SKM-1 (cell line): ENCODE results near the gene GGT5.
A peak's percentile ranks its signal among the peaks of the same experiment; 100 is the strongest.
"Not testable (repeated sequence)": the region's sequence is repeated elsewhere in the genome, so short reads cannot be mapped to it uniquely, and the experiment has no call there.

ENCODE experiments used
- DNase-seq: peaks from one replicate; lab custom pipeline; 2025; ENCODE audit not compliant: unreplicated experiment; lab: John Stamatoyannopoulos, UW

GGT5 gene, protein sequence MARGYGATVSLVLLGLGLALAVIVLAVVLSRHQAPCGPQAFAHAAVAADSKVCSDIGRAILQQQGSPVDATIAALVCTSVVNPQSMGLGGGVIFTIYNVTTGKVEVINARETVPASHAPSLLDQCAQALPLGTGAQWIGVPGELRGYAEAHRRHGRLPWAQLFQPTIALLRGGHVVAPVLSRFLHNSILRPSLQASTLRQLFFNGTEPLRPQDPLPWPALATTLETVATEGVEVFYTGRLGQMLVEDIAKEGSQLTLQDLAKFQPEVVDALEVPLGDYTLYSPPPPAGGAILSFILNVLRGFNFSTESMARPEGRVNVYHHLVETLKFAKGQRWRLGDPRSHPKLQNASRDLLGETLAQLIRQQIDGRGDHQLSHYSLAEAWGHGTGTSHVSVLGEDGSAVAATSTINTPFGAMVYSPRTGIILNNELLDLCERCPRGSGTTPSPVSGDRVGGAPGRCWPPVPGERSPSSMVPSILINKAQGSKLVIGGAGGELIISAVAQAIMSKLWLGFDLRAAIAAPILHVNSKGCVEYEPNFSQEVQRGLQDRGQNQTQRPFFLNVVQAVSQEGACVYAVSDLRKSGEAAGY

DNA sequence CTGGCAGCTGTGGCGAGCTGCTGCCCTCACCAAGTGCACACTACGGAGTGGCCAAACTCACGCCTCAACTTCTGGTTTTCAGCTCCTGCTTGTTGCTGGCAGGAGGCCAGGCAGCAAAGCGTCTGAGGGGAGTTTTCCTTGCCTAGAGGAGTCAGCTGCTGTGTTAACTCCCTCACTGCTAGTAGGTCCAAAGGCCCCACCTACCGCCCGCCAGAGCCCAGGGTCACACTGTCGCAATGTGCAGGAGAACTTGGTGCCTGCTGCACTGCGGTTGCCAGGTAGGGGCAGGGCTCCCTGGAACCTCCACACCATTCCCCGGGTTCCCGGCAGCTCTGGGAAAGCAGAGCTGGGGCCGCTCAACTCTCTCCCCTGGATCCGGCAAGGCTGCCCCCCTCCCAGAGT, at the start of gene GGT5:
Gene GGT5 (minus strand): TSS at position 53 of the 402 bp plus-strand sequence. CDS start 357 bp downstream, outside the sequence.
- not testable (repeated sequence) for DNase-seq

DNA sequence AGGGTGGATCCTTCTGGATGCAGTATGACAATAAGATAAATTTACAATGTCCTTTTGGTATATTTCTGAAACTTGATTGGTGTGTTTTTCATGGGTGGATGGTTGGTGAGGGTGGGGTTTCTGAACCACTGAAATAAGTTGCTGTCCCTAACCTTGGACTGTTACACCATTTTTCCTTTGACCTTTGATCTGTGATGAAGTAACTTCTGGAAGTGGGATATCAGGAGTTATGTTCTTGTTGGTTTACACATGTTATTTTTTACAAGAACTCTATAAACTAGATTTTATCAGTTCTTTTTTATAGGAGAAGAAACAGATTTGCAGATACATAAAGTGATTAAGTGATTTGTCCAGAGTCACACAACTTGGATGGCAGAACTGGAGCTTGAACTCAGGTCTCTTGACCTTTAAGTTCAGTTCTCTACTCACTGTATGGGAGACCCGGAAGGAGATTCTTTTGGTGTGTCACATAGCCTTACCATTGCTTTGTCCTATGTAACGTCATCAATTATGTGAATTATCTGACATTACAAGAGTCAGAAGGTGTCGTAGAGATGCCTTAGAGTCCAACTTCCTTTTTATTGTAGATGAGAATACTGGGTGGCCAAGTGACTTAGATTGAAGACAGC, 47.4 kb upstream of the GGT5 start:
- DNase-seq, result not testable (repeated sequence)

DNA sequence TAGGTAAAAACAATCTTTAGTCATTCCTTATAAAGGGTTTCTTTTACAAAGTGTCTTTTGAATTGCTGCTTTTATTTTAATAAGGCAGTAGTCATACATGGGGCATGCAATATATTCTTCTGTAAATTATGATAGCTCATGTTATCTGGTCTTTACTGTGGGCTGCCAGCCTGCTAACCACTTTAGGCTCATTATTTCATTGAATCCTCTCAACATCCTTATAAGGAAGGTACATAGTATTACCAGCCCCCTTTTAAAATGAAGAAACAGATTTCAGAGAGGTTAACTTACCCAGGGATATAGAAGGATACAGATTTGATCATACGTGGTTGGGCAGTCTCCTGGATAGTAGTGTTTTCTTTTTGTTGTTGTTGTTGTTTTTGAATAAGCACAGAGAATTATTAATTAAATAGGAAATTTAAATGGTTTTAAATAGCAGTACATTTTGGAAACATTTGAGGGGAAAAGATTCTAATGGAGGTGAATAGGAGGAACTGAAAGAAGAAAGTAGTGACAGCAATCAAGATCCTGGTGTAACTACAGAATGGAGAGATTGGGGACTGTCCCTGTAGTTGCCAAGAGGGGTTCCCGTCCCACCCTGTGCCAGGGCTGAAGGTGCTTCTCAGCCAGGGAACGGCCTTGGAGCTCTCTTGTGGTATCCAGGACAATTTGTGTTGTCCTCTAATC, 46.8 kb upstream of the GGT5 start:
- no peak for DNase-seq

DNA sequence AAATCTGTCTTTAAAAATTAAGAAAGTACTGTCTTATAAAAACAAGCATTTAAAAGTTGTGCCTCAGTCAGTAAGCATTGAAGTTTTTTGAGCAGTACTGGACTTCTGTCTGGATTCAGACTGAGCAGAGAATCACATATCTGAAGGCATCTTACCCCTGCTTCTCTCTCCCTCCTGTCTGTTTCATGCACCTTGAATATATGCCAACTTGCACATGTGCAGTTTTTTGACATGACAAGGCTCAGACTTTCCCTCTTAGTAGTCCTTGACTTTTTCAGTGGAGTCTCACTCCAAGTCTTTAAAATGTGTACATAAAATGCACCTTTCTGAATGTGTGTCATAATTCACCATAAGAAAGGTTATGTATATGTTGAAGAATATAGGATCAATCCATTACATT, 45.6 kb upstream of the GGT5 start:
- no peak for DNase-seq

DNA sequence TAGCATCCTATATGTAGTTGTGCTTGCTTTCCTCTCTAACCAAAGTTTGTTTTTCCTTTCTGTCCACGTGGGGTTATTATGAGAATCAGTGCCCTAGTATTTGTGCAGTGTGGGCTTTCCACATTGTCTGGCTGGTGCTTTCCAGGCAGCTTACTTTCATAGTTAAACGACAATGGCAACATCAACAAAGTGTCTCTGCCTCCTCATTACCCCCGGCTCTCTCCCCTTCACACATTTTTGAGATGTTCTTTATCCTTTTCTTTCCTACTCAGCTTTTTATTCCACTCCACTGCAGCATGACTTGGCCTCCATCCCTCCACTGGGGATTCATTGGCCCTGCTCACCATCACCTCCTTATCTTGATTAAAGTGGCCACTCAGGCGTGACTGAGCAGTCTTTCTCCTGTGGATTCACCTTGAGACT, 44.9 kb upstream of the GGT5 start:
- no peak for DNase-seq

DNA sequence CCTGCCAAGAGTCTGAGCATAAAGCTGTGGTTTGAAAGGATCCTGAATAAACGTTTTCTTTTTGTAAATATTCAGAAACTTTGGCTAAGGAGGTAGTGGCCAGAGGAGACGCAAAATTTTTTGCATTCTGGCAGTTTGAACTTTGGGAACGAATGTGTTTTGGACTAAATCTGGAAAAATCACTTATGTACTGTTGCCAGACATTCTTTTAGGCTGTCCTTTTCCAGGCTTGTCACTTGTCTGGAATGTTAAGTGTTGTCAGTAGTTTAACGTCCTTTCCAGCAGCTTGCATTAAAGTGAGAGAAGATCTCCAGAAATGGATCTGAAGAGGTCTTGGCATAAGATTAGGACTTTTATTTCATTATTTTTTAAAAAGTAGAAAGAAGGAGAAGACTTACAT, 44.2 kb upstream of the GGT5 start:
- DNase-seq, result no peak

DNA sequence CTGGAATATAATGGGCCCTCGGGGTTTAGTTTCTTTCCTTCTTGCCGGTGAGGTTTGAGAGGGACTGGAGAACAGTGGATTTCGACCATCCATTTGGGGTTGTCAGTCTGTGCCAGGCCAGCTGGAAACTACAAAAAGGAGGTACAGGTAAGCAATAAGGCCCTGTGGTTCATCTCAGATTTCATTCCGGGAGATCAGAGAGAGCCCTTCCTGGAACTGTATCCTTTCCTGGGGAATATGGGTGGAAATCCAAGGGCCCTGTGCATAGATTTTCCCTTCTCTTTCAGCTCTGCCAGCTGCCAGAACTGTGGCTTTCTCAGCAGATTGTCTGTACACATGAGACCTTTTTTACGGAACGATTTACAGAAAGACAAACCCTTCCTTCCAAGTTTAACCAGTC, 42.9 kb upstream of the GGT5 start:
- not testable (repeated sequence) for DNase-seq

DNA sequence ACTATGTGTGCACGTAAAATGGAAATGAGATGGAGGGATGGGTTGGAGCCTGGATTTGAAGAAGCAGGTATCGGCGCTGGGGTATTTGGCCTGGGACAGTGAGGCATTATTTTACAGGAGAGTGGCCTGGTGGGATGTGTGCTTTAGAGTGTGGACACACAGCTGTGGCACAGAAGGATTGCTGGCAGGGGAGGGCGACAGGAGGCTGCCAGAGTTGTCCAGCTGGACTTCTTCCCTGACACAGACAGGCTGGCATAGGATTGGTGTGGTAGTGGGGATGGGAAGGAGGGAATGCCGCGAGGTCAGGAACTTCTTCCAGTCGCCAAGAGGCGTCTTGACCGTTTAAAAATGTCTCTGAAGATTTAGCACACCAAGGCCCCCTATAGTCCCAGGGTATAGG, 42.3 kb upstream of the GGT5 start:
- not testable (repeated sequence) for DNase-seq

DNA sequence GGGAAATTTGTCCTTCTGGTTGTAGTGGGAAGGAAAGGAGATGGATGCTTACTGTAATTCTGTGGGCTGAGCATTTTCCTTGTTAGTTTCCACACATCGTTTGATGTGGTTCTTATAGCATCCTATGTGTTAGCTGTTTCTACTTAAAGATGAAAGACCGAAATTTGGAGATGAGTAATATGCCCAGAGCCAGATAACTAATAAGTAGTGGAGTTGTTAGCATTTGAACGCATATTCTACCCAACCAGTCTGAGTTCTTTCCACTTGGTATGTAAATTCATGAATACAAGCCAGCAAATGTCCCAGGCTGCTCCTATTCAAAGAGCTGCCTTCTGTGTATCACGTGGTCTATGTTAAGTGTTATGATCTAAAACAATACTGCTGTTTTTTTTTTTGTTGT, 40.4 kb upstream of the GGT5 start:
- DNase-seq, result no peak

DNA sequence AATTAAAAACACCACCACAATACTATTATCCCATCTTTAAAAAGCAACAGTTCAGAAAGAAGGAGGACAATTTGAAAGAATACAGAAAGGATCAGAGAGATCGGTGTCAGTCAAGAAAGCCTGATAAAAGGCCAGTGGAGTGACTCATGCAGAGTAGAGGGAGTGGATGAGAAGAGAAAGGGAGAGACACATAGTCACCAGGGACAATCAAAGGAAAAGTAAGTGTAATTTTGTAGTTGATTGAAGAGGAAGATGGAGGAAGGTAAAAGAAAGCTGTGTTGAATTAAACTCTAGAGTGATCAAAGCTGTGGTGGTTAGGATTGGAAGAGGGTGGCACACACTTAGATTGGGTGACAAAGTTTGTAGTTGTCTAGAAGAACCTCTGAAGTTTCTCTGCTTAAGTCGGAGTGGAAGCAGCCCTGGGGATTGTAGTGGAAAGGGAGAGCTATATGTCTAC, 39.9 kb upstream of the GGT5 start:
- no peak for DNase-seq

DNA sequence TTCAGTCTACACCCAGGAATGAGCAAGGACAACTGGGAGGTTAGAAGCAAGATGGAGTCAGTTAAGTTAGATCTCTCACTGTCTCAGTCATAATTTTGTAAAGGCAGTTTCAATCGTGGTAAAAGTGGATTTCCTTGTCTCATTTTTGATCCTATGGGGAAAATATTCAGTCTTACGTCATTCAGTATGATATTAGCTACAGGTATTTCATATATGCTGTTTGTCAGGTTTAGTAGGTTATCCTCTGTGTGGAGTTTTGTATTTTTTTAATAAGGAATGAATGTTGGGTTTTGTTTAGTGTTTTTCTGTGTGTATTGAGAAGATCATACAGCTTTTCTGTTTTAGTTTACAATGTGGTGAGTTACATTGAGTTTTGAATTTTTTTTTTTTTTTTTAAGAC, 37.5 kb upstream of the GGT5 start:
- DNase-seq, result no peak

DNA sequence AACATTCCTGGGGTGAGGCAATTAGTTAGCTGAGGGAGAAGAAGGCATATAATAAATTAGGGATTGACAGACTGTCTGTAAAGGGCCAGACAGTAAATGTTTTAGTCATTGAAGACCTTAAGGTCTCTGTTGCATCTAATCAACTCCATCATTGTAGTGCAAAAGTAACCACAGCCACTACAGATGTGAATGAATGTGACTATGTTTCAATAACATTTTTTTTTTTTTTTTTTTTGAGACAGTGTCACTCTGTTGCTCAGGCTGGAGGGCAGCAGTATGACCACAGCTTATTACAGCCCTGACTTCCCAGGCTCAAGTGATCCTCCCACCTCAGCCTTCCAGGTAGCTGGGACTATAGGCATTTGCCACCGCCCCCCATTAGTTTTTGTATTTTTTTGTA, 35.5 kb upstream of the GGT5 start:
- not testable (repeated sequence) for DNase-seq

DNA sequence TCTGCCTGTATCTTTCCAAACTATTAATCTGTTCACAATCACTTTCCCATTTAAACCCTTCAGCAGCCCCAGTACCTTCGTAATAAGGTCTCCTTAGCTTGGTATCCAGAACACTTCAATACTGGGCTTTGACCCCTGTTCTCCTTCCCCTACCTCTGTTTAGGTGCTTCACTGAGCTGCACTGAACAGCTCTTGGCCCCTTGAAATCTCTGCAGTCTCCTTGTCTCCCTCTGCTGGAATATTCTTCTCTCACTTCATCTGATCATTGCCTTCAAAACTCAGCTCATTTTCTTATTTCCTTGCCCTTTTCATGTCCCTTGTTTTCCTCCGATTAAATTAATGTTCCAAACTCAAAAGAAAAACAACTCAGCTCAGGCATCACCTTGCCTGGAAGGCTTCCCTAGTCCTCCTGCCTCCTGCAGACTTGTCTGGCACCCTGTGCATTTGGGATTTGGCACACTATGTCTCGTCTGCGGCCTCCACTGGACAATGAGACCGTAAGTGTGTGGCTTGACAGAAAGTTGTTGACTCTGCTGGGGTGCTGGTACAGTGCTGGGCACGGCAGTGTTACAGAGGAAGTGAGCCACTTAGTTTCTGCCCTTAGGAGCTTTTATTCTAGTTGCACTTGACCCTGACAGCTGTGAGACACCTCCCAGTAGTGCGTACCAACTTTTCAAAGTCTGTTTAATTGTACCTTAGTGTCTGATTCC, 30.0 kb upstream of the GGT5 start:
- DNase-seq, result not testable (repeated sequence)

DNA sequence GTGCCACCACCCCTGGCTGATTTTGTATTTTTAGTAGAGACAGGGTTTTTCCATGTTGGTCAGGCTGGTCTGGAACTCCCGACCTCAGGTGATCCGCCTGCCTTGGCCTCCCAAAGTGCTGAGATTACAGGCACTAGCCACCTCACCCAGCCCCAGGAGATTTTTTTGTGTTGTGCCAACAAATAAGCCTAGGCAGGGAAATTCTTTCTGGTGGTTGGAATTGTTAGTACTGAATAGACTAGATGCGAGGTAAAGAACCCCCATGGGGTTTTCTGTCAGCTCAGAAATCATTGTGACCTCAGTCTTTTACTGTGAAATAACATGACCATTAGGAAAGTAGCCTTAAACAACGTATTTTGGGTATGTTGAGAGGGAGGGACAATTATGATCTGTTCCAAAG, 29.0 kb upstream of the GGT5 start:
- not testable (repeated sequence) for DNase-seq

DNA sequence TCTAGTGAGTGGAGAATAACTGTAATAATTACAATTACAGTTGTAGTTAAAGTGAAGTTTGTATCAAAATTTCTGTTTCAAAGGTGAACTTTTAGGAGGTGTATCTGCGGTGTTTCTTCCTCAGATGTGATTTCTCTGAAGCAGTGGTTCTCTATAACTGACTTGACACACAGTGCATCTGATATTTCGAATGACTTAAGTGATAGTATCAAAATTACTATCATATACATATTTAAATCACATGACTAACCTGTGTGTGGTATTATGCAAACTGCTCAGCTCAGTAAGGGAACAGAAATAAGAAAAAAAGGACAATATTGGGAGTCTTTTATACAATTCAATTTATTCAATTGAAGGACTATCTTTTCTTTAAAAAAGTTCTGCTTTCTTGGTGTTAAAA, 28.1 kb upstream of the GGT5 start:
- not testable (repeated sequence) for DNase-seq

DNA sequence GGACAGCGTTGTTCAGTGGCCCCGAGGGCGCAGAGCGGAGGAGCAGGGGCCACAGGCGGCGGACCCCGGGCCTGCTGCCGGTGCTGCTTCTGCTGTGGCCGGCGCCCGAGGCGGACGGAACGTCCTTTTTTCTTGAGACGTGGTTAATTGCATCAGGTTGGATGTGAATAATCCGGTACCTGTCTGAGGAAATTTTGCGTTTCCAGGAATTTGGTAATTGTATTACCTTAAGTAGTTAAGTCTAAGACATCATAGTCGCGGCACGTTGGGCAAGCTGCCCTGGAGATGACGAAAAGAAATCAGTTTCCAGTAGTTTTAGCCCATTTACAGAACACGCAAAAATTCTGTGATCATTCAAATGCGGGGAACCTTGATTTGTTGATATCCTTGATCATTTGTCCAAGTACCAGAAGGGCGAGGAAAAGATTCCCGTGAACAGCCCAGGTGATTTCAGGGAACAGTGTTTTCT, 26.5 kb upstream of the GGT5 start:
- DNase-seq, result no peak

DNA sequence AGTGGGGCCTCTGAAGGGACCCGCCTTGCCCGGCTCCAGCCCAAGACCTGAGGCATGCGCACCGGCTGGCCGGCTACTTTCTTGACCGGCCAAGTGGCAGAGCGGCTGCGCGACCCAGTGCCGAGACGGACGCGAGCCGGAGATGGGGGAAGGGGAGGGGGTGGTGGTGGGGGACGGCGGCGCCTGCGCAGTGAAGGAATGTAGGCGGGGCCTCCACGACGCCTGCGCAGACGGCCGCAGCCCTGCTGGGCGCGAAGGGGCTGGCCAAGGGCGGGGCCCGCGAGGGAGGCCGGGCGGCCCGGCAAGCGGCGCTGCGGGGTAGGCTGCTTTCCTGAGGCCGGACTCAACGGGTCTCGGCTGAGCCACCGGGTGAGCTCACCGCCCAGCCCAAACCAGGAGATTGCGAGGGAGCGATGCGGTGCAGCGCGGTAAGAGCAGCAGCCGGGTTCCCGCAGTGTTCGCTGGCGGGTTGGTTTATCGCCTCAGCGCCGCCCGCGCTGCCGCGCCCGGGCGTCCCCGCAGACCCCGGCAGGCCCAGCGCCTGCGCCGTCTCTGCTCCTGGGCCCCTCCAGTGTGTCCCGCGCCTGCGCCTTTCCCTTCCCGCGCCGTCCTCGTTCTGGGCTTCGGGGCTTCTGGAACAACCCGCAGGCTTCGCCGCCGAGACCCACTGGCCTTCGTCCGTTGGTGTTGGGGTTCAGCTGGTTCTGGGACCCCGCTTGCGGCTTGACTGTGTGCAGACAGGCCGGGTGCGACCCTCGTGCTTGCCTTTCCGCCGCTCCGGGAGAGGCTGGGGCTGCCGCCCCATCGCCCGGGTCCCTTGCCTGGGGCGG, 25.9 kb upstream of the GGT5 start, which contains the start of gene SPECC1L:
Gene SPECC1L (plus strand): TSS at position 276 of the 830 bp plus-strand sequence. CDS start 31,401 bp downstream, outside the sequence.
- peak; percentile 80 for DNase-seq

DNA sequence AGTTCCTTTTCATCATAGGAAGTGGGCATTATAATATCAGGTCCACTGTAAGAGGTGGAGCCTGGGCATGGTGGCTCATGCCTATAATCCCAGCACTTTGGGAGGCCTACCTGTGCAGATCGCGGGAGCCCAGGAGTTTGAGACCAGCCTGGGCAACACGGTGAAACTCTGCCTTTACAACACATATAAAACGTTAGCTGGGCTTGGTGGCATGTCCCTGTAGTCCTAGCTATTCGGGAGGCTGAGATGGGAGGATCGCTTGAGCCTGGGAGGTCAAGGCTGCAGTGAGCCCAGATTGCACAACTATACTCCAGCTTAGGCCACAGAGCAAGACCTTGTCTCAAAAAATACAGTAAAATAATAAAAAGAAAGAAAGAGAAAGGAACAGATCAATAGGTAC, 21.6 kb upstream of the GGT5 start:
- not testable (repeated sequence) for DNase-seq

DNA sequence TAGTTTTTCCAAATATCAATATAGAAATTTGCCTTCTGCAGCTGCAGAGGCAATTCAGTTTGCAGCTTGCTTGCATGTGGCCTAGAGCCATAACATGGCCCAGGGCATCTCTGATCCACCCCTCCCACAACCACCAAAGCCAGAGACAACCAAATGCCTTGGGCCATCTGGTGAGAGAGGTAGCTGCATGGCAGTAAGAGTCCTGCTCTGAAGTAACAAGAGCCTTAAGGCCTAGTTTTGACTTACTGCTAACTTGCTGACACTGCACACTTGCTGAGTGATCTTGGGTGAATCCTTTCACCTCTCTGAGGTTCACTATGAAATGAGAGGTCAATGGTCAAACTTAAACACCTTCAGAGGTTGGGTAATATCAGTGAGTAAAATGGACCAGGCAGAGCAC, 20.9 kb upstream of the GGT5 start:
- DNase-seq, result no peak
